ENCODE measurements around the gene LDLRAD4.

Gene LDLRAD4

DNA sequence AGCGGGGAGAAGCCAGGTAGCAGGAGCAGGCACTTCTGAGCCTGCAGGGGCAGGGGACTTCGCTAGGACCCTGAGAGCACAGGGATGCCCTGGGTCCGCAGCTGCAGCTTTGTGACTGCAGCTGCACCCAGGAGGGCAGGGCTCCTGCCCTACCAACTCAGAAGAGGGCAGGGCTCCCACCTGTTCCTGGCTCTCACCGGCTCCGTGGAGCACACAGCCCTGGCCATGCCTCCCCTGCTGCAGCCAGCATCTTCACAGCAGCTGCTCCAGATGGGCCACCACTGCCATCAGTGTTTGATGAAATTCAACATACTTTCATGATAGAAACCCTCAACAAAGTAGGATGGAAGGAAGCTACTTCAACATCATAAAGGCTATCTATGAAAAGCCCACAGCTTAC lies 415.1 kb downstream of the LDLRAD4 start:
- DNase-seq (ENCODE audit: low spot score): no peak

DNA sequence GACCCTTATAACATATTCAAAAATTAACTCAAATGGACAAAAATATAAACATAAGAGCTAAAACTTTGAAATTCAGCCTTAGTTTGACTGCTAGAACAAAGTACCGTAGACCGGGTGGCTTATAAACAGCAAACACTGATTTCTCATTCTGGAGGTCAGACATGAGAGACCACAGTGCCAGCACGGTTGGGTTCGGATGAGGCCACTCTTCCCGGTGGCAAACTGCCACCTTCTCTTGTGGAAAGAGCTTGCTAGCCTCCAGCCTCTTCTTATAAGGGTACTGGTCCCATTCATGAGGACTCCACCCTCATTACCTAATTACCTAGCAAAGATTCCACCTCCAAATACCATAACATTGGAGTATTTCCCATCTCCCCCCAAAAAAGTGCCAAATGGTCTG lies 416.5 kb downstream of the LDLRAD4 start:
- DNase-seq (ENCODE audit: low spot score): no peak

DNA sequence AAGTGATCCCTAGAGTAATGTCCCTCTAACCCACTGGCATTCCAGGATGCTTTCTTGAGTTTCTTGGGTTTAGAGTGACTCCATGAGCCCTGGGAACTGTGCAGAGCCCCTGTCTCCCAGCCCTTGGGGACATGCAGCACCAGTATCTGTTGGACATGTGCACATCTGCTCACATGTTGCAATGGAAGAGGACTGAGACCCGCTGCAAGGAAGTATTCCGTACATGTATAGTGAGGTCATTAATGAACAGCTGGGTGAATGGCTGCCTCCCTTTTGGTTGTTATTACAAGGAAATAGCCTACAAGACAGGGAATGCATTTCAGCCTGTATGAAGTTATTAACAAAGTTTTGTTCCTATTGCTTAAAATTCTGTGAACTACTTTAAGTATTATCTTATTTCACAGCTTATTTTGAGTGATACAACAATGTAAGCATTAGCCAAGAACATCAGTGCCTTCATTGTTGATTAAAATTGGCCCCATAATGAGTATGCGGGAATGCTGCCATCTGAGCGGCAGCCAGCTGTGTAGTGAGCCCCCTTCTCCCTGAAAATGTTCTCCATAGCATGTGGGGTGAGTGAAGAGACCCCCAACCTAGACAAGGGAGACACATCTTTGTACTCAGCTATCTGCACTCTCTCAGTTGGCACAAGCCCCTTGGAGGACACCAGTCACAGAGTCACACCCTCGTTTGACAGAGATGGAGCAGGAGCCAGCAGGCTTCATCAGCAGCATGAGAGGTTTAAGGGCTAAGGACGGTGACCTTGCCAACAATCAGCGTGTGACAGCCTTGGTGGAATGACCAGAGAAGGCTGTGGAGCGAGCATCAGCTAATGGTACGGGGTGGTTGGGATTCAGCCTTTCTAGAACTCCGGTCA lies 420.4 kb downstream of the LDLRAD4 start:
- DNase-seq (ENCODE audit: low spot score): no peak

DNA sequence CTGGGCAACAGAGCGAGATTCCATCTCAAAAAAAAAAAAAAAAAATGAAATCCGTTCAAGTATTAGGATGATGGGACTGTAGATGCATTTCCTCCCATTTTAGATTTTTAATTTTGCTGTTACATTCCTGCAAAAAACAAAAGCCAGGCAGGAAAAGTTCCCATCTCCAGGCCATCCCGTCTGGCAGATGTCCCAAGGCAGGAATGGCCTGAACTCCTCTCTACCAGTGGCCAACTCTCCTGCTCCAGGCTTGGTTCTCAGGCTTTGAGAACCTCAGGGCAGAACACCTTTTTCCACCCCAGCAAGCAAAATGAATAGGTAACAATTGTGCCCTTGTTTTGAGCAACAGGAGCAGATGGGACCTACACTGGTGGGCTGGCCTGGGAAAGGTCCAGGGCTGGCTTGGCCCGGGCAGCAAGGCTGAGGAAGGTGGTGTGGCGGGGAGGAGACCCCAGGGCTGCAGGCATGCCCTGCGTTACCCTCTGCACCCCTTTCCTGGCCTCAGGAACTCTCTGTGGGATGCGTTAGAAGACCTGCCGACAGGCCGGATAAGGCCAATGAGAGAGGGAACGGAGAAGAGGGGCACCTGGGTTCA lies 421.8 kb downstream of the LDLRAD4 start:
- DNase-seq (ENCODE audit: low spot score): no peak

DNA sequence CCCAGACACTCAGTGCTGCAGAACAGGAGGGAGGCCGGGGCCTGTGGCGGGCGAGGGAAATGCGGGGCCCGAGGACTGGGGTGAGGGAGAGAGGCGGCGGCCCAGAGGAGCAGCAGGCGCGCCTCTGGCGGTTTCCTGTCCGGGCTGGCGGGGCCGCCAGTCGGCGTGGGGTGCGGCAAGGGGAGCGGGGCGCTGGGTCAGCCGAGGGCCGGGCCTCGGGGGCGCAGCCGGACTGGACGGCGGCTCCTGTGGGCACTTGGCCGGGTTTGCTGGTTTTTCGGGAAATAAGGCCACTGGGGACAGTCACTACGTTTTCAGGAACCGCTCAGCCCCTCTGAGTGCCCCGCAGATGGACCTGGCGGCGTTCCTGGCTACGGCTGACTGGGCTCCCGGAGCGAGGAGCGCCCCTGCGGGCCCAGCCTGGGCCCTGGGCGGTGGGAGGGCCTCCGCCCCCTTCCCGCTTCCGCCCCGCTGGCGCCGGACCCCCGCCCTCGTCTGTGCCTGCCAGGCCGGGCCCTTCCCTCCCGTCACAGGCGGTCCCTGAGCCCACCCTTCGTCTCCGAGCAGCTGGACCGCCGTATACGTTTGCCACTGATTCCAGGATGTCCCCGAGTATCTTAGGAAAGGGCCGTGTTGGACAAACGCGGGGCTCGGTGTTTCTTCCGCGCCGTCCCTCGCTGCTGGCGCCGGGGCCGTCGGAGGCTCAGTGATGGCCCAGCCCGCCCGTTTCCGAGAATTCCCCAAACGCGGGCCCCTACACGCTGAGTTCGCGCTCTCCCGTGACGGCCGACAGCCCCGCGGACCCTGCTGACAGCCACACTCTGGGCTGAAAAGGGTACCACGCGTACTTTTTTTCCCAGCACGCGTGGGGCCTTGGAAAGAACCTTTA lies 423.2 kb downstream of the LDLRAD4 start:
- no peak for DNase-seq (ENCODE audit: low spot score)

DNA sequence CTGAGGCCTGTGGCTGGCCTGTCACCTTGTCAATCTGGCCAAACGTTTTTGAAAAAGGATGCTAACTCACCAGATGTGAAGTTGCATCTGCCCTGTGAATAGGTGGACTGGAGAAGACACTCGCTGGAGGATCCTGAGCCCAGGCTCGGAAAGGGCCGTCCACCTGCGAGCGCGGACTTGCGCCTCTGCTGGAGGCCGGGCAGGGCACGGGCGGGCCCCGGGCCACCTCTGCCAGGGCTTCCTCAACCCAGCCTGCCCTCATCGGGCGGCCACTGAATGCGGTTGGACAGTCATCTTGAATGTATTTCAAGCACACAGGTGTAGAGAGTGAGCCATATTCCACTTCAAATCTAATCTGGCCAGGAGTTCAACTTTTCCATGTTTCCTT lies 423.9 kb downstream of the LDLRAD4 start:
- no peak for DNase-seq (ENCODE audit: low spot score)

DNA sequence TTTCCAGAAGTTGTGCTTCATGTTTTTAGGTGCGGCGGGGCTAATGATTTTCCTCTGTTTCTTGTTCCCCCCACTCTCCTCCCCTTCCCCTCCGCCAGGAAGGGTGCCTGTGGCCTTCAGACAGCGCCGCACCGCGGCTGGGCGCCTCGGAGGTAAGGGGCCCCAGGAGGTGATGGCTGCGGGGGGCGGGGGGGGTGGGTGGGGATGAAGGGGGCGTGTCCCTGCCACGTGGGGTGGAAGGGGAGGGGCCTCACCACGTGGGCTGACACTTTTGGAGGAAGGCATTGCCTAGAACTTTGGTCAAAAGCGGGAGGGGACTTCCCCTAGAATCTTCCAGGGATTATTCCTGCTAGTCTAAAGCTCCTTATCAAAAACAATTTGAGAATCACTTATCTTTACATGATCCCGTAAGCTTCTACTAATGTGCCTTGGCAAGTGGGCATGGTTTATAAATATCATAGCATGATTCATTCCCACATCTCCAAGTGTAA lies 424.7 kb downstream of the LDLRAD4 start:
- no peak for DNase-seq (ENCODE audit: low spot score)

DNA sequence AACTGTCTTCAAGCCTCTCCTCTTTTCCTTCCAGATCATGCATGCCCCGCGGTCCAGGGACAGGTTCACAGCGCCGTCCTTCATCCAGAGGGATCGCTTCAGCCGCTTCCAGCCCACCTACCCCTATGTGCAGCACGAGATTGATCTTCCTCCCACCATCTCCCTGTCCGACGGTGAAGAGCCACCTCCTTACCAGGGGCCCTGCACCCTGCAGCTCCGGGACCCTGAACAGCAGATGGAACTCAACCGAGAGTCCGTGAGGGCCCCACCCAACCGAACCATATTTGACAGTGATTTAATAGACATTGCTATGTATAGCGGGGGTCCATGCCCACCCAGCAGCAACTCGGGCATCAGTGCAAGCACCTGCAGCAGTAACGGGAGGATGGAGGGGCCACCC lies 426.5 kb downstream of the LDLRAD4 start:
- DNase-seq (ENCODE audit: low spot score): no peak

DNA sequence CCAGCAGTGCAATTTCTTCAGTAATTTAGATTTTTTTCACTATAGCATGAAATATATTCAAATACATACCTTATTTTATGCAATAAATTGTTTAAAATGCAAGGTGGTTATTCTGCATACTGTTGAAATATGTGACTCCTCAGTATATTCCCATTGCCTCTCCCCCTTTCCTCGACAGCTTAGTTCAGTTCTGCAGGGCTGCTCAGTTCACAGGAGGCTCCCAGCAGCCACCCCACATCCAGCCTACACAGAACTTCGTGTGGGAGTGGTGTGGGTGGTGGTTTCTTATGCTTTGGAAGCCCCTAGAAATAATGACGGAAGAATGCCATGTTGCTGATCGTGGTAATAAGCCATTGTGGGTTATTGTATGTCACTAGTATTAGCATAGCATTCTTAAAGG lies 428.1 kb downstream of the LDLRAD4 start:
- no peak for DNase-seq (ENCODE audit: low spot score)

DNA sequence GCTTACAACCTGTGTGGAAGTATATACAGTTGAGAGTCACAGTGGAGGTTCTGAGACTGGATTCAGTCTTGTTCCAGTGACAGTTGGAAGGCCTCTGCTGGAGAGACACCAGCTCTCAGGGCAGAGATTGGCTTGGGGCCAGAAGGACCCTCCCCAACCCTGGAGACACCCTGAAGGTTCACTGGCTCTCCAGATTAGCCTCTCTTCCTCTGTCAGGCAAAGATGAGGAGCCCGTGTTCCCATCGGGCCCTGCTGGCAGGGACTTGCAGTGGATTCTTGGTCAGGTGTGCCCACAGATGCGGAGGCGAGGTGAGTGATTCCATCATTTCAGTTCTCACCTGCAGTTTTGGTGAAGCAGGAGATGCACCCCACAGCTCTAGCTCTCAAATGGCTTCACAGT lies 429.2 kb downstream of the LDLRAD4 start:
- DNase-seq (ENCODE audit: low spot score): no peak

DNA sequence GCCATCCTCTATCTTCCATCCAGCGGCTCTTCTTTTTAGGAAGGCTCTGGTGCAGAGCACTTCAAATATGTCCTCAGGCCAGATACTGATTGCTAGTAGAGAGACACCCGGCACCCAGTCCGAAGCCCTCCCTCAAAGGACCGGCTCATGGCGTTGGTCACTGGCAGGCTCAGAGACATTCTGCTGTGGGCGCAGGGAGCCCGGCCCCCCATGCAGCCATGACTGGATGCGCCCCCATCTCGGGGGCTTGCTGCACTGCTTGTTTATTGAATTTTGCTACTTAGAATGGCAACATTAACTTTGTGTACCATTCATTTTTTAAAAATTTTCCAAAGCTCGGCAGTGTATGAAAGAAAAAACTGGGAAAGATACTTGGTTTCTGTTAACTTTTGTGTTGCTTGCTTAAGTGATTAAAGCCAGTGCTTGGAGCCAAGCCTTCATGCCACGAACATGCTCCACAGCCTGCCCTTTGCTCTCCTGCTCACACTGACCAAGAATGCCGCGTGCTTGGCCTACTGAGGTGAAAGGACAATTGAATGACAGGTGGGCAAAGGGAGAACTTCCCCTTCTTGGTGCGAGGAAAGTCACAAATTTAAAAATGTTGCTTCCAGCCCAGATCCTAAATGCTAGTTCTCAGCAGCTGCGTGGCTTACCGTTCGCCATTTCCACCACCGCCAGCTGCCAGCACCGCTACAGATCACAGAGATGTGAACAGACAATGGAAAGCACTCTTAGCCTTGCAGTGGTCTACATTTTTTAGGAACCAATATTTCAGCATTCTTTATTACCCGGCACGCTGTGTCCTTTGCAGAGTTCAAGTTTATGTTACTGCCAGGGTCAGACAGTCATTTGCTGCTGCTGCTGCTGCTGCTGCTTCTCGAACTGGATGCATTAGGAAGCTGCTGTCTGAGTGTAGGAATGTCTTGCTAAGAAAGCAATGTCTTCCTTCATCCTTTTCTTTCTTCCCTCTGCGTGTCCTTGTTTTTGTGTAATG lies 431.1 kb downstream of the LDLRAD4 start:
- DNase-seq (ENCODE audit: low spot score): no peak

DNA sequence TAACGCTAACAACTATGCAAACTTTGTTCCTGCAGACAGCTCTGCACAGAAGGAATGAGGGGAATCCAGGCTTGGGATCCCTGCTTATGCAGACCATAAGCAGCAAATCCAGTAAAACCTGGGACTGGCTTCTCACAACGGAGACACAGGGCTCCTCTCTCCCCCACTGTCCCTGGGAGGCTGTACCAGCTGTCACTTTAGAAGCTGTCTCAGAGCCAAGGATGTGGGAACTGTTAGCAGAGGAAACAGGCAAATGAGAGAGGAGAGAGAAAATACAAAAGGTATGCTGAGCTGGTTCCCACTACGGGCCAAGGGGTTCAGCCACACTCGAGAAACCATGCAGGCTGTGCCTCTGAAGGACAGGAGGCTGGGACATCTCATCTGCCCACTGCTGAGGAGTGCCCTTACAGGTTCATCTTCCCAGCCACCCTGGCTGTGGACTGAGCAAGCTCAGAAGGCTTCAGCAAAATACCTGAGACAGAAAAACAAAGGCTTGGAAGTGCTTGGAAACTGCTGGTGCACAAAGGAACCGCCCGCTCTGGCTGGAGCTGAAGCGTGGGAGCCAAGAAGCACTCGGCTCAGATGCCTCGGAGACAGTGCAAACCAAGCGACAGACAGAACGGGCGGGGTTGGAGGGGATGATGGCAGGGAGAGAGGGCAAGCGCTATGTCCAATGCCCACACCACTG lies 435.3 kb downstream of the LDLRAD4 start:
- DNase-seq (ENCODE audit: low spot score): no peak

DNA sequence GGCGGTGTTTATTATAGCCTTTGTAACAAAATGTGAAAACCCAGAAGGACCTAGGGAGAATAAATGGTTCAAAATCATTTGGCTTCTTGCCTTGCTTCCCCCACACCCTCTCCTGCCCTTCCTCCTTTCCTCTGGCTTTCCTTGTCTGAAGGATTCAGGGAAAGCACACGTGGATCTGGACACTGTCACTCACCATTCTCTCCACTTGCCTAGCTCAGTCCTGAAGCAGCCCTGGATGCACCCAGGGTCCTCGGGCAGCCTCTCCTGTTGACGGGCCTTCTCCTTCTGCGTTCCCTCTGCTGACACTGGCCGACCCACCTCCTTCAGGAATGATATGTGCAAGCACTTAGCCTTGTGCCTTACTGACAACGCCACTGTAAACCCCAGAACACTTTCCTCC lies 439.4 kb downstream of the LDLRAD4 start:
- DNase-seq (ENCODE audit: low spot score): no peak

DNA sequence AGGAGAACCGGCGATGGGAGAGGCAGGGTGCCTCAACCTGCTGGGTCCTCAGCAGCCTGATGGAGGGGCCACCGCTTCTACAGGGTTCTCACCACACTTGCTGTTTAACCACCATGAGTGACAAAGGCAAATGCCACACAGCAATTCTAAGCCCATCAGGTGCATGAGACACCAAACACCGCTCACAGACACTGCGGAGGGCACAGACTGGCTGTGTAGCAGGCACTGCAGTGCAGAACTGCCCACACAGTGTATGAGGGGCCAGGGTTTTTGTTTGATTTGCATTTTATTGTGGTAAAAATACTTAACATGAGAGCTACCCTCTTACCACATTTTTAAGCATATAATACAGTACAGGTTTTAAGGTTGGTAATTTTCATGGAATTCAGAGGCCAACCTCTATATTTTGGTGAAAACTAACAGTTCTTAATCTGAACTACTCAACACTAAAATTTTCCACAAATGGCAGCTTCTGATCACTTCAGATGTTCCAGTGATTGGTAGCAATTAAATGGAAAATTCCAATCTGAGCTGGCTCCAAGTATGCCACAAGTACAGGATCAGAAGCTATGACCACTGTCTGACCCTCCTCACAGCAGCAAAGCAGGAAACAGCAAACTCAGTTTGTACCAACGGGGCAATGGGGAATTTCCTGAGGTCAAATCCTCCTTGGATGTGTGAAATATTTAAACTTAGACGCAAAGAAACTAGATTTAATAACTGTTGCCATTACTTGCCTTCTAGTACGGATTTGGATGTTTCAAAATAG lies 440.1 kb downstream of the LDLRAD4 start:
- no peak for DNase-seq (ENCODE audit: low spot score)

DNA sequence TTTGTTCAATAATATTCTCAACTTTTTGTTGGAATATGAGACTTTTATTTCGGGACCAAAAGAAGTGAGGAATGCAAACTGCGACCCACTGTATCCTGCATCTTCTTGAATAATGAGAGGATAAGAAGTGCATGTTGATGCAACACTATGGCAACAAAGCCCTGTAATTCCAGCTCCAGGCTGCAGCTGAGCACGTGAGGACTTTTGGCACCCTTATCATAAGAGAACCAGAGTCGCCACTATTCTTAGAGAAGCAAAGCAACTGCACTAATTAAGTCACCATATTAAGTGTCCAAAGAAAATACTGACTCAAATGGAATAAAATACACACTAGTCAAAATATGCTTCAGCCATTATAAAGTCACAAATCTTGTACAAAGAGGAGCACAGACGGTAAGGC lies 441.9 kb downstream of the LDLRAD4 start:
- no peak for DNase-seq (ENCODE audit: low spot score)

DNA sequence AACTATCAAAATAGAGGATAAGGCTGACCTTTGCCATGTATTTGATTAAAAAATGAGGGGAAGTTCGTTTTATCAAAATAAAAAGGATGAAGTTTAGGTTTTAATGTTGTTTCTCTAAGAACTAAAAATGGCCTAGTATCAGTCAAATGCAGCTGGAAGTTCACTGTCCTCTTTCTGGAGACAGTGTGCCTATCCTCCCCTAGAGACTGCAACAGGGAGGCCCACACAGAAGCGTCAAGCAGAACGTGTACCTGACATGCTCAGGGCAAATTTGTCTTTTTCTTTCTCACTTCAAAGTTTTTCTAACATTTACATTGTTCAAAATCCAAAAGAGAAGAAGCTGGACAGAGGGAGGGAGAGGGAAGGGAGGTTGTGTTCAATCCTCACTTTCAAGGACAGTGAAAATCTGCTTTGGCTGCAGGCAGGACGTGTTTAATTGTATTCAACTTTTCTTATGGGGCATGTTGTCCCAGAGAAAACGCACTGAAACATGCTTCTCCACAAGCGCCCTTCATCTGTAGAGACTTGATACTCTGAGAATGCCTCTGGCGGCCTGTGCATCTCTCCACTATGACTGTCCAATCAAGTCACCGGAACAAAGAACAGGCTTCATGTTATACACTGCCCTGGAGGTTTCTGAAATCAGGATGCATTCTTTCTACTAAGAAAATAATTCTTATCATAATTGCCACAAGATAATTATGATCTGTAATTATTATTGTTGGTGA lies 442.7 kb downstream of the LDLRAD4 start:
- no peak for DNase-seq (ENCODE audit: low spot score)

DNA sequence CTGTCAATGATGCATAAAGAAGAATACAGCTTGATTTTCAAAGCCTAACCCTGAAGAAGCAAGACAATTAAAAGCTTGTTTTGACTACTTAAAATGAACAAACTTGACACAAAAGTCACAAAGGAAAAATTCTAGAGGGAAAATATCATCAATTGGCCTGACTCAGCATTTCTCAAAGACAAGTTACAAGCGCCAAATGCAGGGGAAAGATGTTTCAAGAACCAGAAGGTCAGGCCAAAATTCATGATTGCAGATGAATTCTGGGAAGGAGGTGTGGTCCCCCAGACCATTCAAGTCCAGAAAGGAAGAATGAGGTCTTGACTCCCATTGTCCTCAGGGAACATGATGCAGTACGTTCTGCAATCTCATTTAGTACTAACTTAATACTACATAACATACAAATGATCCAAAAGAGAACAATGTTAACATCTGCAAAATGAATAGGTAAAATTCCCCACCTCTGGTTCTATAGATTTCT lies 443.3 kb downstream of the LDLRAD4 start:
- DNase-seq (ENCODE audit: low spot score): no peak

DNA sequence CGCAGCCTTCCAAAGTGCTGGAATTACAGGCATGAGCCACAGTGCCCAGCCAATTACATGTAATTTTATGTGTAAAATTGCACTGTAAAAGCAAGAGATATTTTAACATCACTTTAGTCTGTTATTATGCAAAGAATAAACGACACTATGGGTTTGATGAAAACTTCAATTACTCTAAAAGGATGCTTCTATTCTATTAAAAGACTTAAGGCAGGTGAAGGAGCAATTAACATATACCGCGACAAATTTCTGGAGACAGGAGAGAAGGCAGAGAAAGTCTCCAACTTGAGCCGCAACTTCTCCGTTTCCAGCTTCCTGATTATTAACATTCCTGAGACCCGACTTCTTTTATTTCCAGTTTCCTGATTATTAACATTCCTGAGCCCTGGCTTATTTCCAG lies 454.1 kb downstream of the LDLRAD4 start:
- no peak for DNase-seq (ENCODE audit: low spot score)

DNA sequence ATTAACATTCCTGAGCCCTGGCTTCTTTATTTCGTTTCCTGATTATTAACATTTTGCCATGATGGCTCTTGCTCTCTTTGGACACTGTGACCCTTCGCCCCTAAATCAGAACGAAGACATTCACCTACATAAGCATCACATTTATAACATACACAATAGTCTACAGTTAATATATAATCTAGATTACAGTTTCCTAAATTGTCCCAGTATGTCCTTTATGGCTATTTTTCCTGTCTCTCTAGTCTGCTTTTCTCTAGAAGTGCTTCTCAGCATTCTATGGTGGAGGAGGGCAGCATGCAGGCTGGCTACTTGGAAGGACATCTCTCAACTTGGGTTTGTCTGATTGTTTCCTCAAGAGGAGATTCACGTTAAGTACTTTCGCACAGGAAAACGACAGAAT lies 457.9 kb downstream of the LDLRAD4 start:
- DNase-seq (ENCODE audit: low spot score): no peak

Data from CD4-positive, alpha-beta T cell treated with Interleukin-2 at 100 ng/mL for 4 hours (primary cell).